ENCODE results near the gene PRRX1.

PRRX1 gene

DNA sequence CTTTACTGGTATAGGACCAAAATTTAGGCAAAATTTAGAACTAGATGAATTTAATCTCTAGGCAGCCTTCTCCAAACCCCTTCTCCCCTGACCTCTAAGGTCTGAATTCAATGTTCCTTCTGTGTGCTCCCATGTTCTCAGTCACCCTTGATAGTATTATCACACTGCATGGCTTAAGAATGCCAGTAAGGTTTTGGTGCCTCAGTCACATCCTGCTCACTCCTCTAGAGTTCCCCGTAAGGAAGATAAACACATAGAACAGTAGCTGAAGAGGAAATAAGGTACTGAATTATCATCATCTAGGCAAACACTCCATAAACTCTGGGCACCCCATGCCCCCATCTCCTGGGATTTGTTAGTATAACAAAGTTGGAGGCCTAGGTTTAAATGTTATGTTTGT, 18.2 kb downstream of the PRRX1 start:
- H3K4me1 ChIP-seq (ENCODE audit: control insufficient read depth, insufficient read depth, low read length), result no peaks in the 10 kb centered on the region
- no peak overlapping the region for H3K27ac ChIP-seq (ENCODE audit: extremely low read depth, low read depth, low read length)
- no peak overlapping the region for H3K4me3 ChIP-seq (ENCODE audit: low read depth, low read length)
- TF ChIP-seq ZNF274 (IDR thresholded peaks at IDR 0.05; ENCODE audit: low read length) (no peak), ZNF274 (tag by site-specific recombination; IDR thresholded peaks at IDR 0.05; ENCODE audit: borderline replicate concordance) (no peak), ZBTB1 (tag by site-specific recombination; IDR thresholded peaks at IDR 0.05) (no peak), ZNF121 (tag by site-specific recombination; IDR thresholded peaks at IDR 0.05) (no peak), ZNF707 (tag by site-specific recombination; IDR thresholded peaks at IDR 0.05) (no peak), ZNF768 (tag by site-specific recombination; IDR thresholded peaks at IDR 0.05) (no peak), ZNF654 (tag by site-specific recombination; IDR thresholded peaks at IDR 0.05; ENCODE audit: low read depth) (no peak), ZNF223 (tag by site-specific recombination; IDR thresholded peaks at IDR 0.05) (no peak), TRIM28 (IDR thresholded peaks at IDR 0.05; ENCODE audit: borderline replicate concordance, low read length) (no peak), ZNF366 (tag by site-specific recombination; conservative IDR thresholded peaks at IDR 0.05) (no peak), ZFP41 (tag by site-specific recombination; IDR thresholded peaks at IDR 0.05; ENCODE audit: borderline replicate concordance) (no peak), ZNF214 (tag by site-specific recombination; IDR thresholded peaks at IDR 0.05; ENCODE audit: borderline replicate concordance) (no peak), ZNF112 (tag by site-specific recombination; IDR thresholded peaks at IDR 0.05) (no peak), REPIN1 (tag by site-specific recombination; IDR thresholded peaks at IDR 0.05; ENCODE audit: low read depth) (no peak)
- TF ChIP-seq, protein P1, sequence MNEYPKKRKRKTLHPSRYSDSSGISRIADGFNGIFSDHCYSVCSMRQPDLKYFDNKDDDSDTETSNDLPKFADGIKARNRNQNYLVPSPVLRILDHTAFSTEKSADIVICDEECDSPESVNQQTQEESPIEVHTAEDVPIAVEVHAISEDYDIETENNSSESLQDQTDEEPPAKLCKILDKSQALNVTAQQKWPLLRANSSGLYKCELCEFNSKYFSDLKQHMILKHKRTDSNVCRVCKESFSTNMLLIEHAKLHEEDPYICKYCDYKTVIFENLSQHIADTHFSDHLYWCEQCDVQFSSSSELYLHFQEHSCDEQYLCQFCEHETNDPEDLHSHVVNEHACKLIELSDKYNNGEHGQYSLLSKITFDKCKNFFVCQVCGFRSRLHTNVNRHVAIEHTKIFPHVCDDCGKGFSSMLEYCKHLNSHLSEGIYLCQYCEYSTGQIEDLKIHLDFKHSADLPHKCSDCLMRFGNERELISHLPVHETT (tag by site-specific recombination; IDR thresholded peaks at IDR 0.05), result no peak
- TF ChIP-seq, protein P2, sequence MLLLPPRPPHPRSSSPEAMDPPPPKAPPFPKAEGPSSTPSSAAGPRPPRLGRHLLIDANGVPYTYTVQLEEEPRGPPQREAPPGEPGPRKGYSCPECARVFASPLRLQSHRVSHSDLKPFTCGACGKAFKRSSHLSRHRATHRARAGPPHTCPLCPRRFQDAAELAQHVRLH (tag by site-specific recombination; IDR thresholded peaks at IDR 0.05), result no peak
- TF ChIP-seq, protein P3, sequence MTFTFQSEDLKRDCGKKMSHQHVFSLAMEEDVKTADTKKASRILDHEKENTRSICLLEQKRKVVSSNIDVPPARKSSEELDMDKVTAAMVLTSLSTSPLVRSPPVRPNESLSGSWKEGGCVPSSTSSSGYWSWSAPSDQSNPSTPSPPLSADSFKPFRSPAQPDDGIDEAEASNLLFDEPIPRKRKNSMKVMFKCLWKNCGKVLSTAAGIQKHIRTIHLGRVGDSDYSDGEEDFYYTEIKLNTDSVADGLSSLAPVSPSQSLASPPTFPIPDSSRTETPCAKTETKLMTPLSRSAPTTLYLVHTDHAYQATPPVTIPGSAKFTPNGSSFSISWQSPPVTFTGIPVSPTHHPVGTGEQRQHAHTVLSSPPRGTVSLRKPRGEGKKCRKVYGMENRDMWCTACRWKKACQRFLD (tag by site-specific recombination; IDR thresholded peaks at IDR 0.05), result no peak
- TF ChIP-seq, protein P4, sequence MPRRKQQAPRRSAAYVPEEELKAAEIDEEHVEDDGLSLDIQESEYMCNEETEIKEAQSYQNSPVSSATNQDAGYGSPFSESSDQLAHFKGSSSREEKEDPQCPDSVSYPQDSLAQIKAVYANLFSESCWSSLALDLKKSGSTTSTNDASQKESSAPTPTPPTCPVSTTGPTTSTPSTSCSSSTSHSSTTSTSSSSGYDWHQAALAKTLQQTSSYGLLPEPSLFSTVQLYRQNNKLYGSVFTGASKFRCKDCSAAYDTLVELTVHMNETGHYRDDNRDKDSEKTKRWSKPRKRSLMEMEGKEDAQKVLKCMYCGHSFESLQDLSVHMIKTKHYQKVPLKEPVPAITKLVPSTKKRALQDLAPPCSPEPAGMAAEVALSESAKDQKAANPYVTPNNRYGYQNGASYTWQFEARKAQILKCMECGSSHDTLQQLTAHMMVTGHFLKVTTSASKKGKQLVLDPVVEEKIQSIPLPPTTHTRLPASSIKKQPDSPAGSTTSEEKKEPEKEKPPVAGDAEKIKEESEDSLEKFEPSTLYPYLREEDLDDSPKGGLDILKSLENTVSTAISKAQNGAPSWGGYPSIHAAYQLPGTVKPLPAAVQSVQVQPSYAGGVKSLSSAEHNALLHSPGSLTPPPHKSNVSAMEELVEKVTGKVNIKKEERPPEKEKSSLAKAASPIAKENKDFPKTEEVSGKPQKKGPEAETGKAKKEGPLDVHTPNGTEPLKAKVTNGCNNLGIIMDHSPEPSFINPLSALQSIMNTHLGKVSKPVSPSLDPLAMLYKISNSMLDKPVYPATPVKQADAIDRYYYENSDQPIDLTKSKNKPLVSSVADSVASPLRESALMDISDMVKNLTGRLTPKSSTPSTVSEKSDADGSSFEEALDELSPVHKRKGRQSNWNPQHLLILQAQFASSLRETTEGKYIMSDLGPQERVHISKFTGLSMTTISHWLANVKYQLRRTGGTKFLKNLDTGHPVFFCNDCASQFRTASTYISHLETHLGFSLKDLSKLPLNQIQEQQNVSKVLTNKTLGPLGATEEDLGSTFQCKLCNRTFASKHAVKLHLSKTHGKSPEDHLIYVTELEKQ (tag by site-specific recombination; IDR thresholded peaks at IDR 0.05; ENCODE audit: borderline replicate concordance), result no peak
- TF ChIP-seq, protein P5, sequence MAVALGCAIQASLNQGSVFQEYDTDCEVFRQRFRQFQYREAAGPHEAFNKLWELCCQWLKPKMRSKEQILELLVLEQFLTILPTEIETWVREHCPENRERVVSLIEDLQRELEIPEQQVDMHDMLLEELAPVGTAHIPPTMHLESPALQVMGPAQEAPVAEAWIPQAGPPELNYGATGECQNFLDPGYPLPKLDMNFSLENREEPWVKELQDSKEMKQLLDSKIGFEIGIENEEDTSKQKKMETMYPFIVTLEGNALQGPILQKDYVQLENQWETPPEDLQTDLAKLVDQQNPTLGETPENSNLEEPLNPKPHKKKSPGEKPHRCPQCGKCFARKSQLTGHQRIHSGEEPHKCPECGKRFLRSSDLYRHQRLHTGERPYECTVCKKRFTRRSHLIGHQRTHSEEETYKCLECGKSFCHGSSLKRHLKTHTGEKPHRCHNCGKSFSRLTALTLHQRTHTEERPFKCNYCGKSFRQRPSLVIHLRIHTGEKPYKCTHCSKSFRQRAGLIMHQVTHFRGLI (tag by site-specific recombination; IDR thresholded peaks at IDR 0.05), result no peak
- TF ChIP-seq, protein P6, sequence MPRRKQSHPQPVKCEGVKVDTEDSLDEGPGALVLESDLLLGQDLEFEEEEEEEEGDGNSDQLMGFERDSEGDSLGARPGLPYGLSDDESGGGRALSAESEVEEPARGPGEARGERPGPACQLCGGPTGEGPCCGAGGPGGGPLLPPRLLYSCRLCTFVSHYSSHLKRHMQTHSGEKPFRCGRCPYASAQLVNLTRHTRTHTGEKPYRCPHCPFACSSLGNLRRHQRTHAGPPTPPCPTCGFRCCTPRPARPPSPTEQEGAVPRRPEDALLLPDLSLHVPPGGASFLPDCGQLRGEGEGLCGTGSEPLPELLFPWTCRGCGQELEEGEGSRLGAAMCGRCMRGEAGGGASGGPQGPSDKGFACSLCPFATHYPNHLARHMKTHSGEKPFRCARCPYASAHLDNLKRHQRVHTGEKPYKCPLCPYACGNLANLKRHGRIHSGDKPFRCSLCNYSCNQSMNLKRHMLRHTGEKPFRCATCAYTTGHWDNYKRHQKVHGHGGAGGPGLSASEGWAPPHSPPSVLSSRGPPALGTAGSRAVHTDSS (tag by site-specific recombination; IDR thresholded peaks at IDR 0.05), result no peak
- no peaks in the 10 kb centered on the region for H3K9me3 ChIP-seq (ENCODE audit: control insufficient read depth, insufficient read depth, low read depth, low read length)
- CTCF ChIA-PET, result interaction anchor here (0.7 kb wide), 1 partner anchor 7 kb away, joined by 5 read pairs; no protein-coding TSS in a partner anchor
- POLR2A ChIA-PET, result no interaction called here
- H3K36me3 ChIP-seq (ENCODE audit: control insufficient read depth in 2 of 2, insufficient read depth in 1 of 2, low read length in 2 of 2), result no peaks in the 10 kb centered on the region
